ENCODE results near the gene TBC1D24.

Gene TBC1D24

GRCh38 chr16:2499454-2499853 lies 24.5 kb downstream of the TBC1D24 start:
- Histone ChIP-seq H3K9ac (ENCODE audit: low read length) (no peak overlapping the region), H2AFZ (ENCODE audit: low read depth, low read length, severe bottlenecking) (no peak overlapping the region), H4K20me1 (ENCODE audit: low read depth, low read length) (no peaks in the 10 kb centered on the region), H3K9me2 (replicated peaks; ENCODE audit: insufficient read depth, low read length) (no peaks in the 10 kb centered on the region), H3K36me3 (ENCODE audit: low read length) (no peaks in the 10 kb centered on the region), H3K79me2 (ENCODE audit: insufficient read depth, low read length) (no peaks in the 10 kb centered on the region), H3F3A (ENCODE audit: insufficient read depth) (peaks cover 2% of the 10 kb centered on the region; the same call in 1 of the 2 replicates), H3K27me3 (ENCODE audit: low read length) (no peaks in the 10 kb centered on the region), H3K4me2 (ENCODE audit: low read depth, low read length, poor library complexity, severe bottlenecking) (no peak overlapping the region), H3K9me3 (ENCODE audit: insufficient read depth, low read length) (no peaks in the 10 kb centered on the region), H3K4me3 (ENCODE audit: insufficient read depth, low read length, poor library complexity, severe bottlenecking) (no peak overlapping the region), H3K27ac (ENCODE audit: low read depth, low read length) (no peak overlapping the region)
- TF ChIP-seq CTCF (IDR thresholded peaks at IDR 0.05; ENCODE audit: insufficient read depth, low read length, poor library complexity, severe bottlenecking): no peak
- no peak for TF ChIP-seq EZH2phosphoT487 (conservative IDR thresholded peaks at IDR 0.05; ENCODE audit: low read length)

GRCh38 chr16:2499890-2500429 lies 25.0 kb downstream of the TBC1D24 start:
- no peaks in the 10 kb centered on the region for H3K36me3 ChIP-seq (ENCODE audit: low read length)
- no peaks in the 10 kb centered on the region for H4K20me1 ChIP-seq (ENCODE audit: low read depth, low read length)
- no peak overlapping the region for H3K4me2 ChIP-seq (ENCODE audit: low read depth, low read length, poor library complexity, severe bottlenecking)
- H3K9me3 ChIP-seq (ENCODE audit: insufficient read depth, low read length): no peaks in the 10 kb centered on the region
- no peaks in the 10 kb centered on the region for H3K9me2 ChIP-seq (replicated peaks; ENCODE audit: insufficient read depth, low read length)
- no peak overlapping the region for H3K9ac ChIP-seq (ENCODE audit: low read length)
- H3K4me3 ChIP-seq (ENCODE audit: insufficient read depth, low read length, poor library complexity, severe bottlenecking): no peak overlapping the region
- H3K27ac ChIP-seq (ENCODE audit: low read depth, low read length): no peak overlapping the region
- H3K27me3 ChIP-seq (ENCODE audit: low read length): no peaks in the 10 kb centered on the region
- TF ChIP-seq CTCF (IDR thresholded peaks at IDR 0.05; ENCODE audit: insufficient read depth, low read length, poor library complexity, severe bottlenecking) (no peak), EZH2phosphoT487 (conservative IDR thresholded peaks at IDR 0.05; ENCODE audit: low read length) (no peak)
- no peak overlapping the region for H2AFZ ChIP-seq (ENCODE audit: low read depth, low read length, severe bottlenecking)
- peaks cover 2% of the 10 kb centered on the region; the same call in 1 of the 2 replicates for H3F3A ChIP-seq (ENCODE audit: insufficient read depth)
- no peaks in the 10 kb centered on the region for H3K79me2 ChIP-seq (ENCODE audit: insufficient read depth, low read length)

GRCh38 chr16:2500430-2500917 lies 25.5 kb downstream of the TBC1D24 start:
- Histone ChIP-seq H3K9ac (ENCODE audit: low read length) (no peak overlapping the region), H3K36me3 (ENCODE audit: low read length) (no peaks in the 10 kb centered on the region), H2AFZ (ENCODE audit: low read depth, low read length, severe bottlenecking) (no peak overlapping the region), H3K4me3 (ENCODE audit: insufficient read depth, low read length, poor library complexity, severe bottlenecking) (no peak overlapping the region), H4K20me1 (ENCODE audit: low read depth, low read length) (no peaks in the 10 kb centered on the region), H3K27ac (ENCODE audit: low read depth, low read length) (no peak overlapping the region), H3K9me2 (replicated peaks; ENCODE audit: insufficient read depth, low read length) (no peaks in the 10 kb centered on the region), H3K27me3 (ENCODE audit: low read length) (no peaks in the 10 kb centered on the region), H3K9me3 (ENCODE audit: insufficient read depth, low read length) (no peaks in the 10 kb centered on the region), H3K4me2 (ENCODE audit: low read depth, low read length, poor library complexity, severe bottlenecking) (no peak overlapping the region), H3K79me2 (ENCODE audit: insufficient read depth, low read length) (no peaks in the 10 kb centered on the region), H3F3A (ENCODE audit: insufficient read depth) (peaks cover 2% of the 10 kb centered on the region; the same call in 1 of the 2 replicates)
- TF ChIP-seq EZH2phosphoT487 (conservative IDR thresholded peaks at IDR 0.05; ENCODE audit: low read length) (no peak), CTCF (IDR thresholded peaks at IDR 0.05; ENCODE audit: insufficient read depth, low read length, poor library complexity, severe bottlenecking) (no peak)

Data from SU-DHL-6 (cell line).